ENCODE results near the gene OR2G2. TPM values are rescaled to one million over a fixed set of nuclear protein-coding genes. Genes with fewer than 3 reads are reported as not detected.

Gene OR2G2
- total RNA-seq, 4 donors from 2014 or later = not detected

- no peak for TF ChIP-seq CTCF (IDR thresholded peaks at IDR 0.05; ENCODE audit: low read depth)
These were observed 50.6 kb downstream of the OR2G2 start for GRCh38 chr1:247638781-247639180.

Small RNA genes within 50 kb of the gene (small RNA-seq; reads per million reads assigned to genes)
- not detected for gene RF00026

Other genes starting within 250 kb of the OR2G2 start
- 1 to 10 TPM; 3.4 to 9.6 (median 7.0) TPM for gene NLRP3, start 172.2 kb upstream of the OR2G2 start, total RNA-seq
- not detected for gene OR2B11, start 130.3 kb upstream of the OR2G2 start, total RNA-seq
- gene OR2C3, start 51.9 kb upstream of the OR2G2 start, total RNA-seq = under 1 TPM in 1 of 4 donors, not detected in 3; 0.17 TPM
- 1 to 10 TPM in 2 of 4 donors, under 1 TPM in 2; 0.68 to 2.1 (median 0.93) TPM for gene GCSAML, start 39.2 kb upstream of the OR2G2 start, total RNA-seq
- not detected for gene OR2G3, start 17.2 kb downstream of the OR2G2 start, total RNA-seq
- not detected for gene OR13G1, start 91.4 kb downstream of the OR2G2 start, total RNA-seq
- not detected for gene OR6F1, start 128.3 kb downstream of the OR2G2 start, total RNA-seq
- gene OR14K1, start 150.3 kb downstream of the OR2G2 start, total RNA-seq = not detected
- gene OR14A2, start 159.8 kb downstream of the OR2G2 start, total RNA-seq = not detected
- gene OR1C1, start 172.2 kb downstream of the OR2G2 start, total RNA-seq = not detected
- not detected for gene OR14A16, start 235.8 kb downstream of the OR2G2 start, total RNA-seq